ENCODE measurements around the gene KCTD15. TPM values are rescaled to one million over a fixed set of nuclear protein-coding genes. Genes with fewer than 3 reads are reported as not detected.

The KCTD15 gene, protein sequence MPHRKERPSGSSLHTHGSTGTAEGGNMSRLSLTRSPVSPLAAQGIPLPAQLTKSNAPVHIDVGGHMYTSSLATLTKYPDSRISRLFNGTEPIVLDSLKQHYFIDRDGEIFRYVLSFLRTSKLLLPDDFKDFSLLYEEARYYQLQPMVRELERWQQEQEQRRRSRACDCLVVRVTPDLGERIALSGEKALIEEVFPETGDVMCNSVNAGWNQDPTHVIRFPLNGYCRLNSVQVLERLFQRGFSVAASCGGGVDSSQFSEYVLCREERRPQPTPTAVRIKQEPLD
- total RNA-seq: 10 to 100 TPM; 15.2 to 39.0 (median 34.2) TPM

GRCh38 chr19:33796164-33796875 lies at the start of gene KCTD15:
TSS of gene KCTD15 (plus strand) at chr19:33796870. CDS start at chr19:33800455, 3,585 bp downstream.
- peak; percentile 5 to 73 (median 62) for ATAC-seq (replicated peaks in 6 of 8)
- Histone ChIP-seq H3K4me3 (peak within 1 kb of the TSS; percentile 50 to 78 (median 70)), H3K27ac (peak within 1 kb of the TSS; percentile 97 to 98), H3K4me1 (replicated peaks in 1 of 2) (peaks cover 17 to 21% of the 10 kb centered on the region in 2 donors)
- WGBS, 10 experiments: no CpG with 5 or more reads among the region's 92 CpGs
- in situ Hi-C loops (cut with MboI; ENCODE audit: low pct_unique_long_range_greater_than_20kb in 2 of 9, low sequenced_read_pairs in 9 of 9, unreplicated experiment in 9 of 9): loop anchor here in 6 of 9 experiments (25.0 kb wide), 3 partner anchors 191 to 291 kb away; no protein-coding TSS in a partner anchor

DNA sequence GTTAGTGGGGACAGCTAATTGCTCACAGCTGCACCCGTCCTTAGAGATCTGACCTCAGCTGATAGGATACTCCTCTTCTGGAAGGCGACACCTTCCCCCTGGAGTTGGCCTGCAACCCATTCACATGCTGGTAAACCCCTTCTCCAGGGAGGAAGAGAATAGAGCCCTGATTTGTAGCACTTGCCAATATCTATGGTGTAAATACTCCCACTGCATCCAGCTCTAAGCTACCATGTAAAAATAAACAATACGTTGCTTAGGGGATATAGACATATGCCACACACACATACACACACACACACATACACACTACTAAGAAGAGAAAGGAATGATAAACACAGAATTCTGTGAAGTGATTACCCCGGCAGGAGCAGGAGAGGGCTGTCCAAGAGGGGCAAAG lies 49.4 kb upstream of the KCTD15 start:
- in situ Hi-C loops (cut with MboI; ENCODE audit: low pct_unique_long_range_greater_than_20kb in 2 of 9, low sequenced_read_pairs in 9 of 9, unreplicated experiment in 9 of 9): no loop called here
- Histone ChIP-seq H3K27ac (no peak overlapping the region), H3K4me3 (no peak overlapping the region), H3K4me1 (replicated peaks in 1 of 2) (peaks cover 16 to 37% of the 10 kb centered on the region in 2 donors)
- peak in 2 of 8 experiments; percentile 23 to 24 for ATAC-seq (replicated peaks in 6 of 8)
- WGBS, 10 experiments: 67 to 86% methylated on average over 1 to 3 of the region's 4 CpGs; no CpG with 5 or more reads in 8 of the 10 experiments

DNA sequence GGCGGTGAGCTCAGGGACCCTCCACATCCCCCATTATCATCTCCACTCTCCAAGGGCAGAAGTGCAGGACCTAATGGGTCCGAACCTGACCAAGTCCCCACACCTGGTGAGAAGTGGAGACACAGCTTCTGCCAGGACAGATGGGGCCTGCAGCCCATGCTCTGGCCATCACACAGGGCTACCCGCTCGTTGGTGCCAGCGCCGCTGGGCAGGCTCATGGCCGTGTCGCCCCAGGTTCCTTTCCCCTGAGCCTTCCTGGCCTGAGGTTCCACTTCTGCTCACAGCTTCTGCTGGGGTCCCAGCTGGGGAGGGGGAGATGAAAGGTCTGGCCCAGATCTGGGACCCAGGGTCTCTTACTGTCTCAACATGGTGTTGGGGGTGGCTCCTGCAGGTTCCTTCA lies 48.4 kb upstream of the KCTD15 start:
- Histone ChIP-seq H3K4me1 (replicated peaks in 1 of 2) (peaks cover 19 to 42% of the 10 kb centered on the region in 2 donors), H3K4me3 (no peak overlapping the region), H3K27ac (no peak overlapping the region)
- ATAC-seq (replicated peaks in 6 of 8): no peak
- in situ Hi-C loops (cut with MboI; ENCODE audit: low pct_unique_long_range_greater_than_20kb in 2 of 9, low sequenced_read_pairs in 9 of 9, unreplicated experiment in 9 of 9): no loop called here
- 0 to 84% methylated on average over 1 to 5 of the region's 8 CpGs; no CpG with 5 or more reads in 8 of the 10 experiments for WGBS, 10 experiments

DNA sequence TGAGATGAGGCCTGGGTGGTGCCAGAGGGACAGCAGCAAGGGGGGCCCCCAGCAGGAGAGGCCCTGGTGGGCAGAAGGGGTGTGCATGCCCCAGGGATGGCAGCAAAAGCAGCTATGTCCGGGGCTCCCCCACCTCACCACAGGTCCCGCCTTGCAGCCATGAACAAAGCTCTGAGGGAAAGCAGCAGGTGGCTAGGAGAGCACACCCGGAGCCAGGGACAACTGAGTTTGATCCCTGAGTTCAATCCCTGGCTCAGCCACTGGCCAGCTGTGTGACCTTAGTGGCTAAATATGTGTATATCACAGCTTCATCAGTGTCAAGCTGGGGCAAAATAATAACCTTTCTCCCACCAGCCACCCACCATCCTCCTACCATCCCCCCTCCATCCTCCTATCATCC lies 47.7 kb upstream of the KCTD15 start:
- 17% methylated on average over 2 of the region's 3 CpGs; no CpG with 5 or more reads in 9 of the 10 experiments for WGBS, 10 experiments
- in situ Hi-C loops (cut with MboI; ENCODE audit: low pct_unique_long_range_greater_than_20kb in 2 of 9, low sequenced_read_pairs in 9 of 9, unreplicated experiment in 9 of 9): no loop called here
- peaks cover 19 to 42% of the 10 kb centered on the region in 2 donors for H3K4me1 ChIP-seq (replicated peaks in 1 of 2)
- no peak overlapping the region for H3K27ac ChIP-seq
- H3K4me3 ChIP-seq: no peak overlapping the region
- ATAC-seq (replicated peaks in 6 of 8): no peak

DNA sequence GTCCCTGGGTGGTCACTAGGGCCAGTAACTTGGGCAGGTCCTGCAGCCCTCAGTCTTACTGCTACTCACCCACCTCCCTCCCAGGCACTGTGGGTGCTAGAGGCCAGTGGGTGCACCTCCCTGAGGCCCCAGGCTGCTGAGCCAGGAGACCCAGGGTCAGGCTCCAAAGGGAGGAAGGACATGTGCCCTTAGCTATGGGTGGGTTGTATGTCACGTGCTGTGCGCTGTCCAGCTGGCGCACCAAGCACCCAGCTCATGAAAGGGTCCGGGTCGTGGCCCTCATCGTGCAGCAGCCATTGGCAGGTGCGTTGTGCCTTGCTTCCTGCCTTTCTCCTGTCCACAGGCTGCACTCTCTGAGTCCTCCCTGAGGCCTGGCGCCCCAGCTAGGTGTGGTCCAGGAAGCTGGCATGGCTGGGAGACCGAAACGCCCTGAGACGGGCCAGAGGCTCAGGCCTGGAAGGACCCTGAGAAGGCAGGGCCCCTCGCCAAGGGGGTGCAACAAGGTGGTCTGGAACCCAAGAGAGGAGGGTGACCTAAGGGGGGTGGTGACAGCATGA lies 47.0 kb upstream of the KCTD15 start:
- 85 to 90% methylated on average over 2 to 9 of the region's 12 CpGs; no CpG with 5 or more reads in 8 of the 10 experiments for WGBS, 10 experiments
- Histone ChIP-seq H3K4me1 (replicated peaks in 1 of 2) (peaks cover 23 to 49% of the 10 kb centered on the region in 2 donors), H3K4me3 (no peak overlapping the region), H3K27ac (no peak overlapping the region)
- no peak for ATAC-seq (replicated peaks in 6 of 8)
- in situ Hi-C loops (cut with MboI; ENCODE audit: low pct_unique_long_range_greater_than_20kb in 2 of 9, low sequenced_read_pairs in 9 of 9, unreplicated experiment in 9 of 9): loop anchor here in 4 of 9 experiments (25.0 kb wide), 2 partner anchors 312 to 512 kb away; partner anchors contain the start of gene SLC7A10 (in 1 of the 4)

DNA sequence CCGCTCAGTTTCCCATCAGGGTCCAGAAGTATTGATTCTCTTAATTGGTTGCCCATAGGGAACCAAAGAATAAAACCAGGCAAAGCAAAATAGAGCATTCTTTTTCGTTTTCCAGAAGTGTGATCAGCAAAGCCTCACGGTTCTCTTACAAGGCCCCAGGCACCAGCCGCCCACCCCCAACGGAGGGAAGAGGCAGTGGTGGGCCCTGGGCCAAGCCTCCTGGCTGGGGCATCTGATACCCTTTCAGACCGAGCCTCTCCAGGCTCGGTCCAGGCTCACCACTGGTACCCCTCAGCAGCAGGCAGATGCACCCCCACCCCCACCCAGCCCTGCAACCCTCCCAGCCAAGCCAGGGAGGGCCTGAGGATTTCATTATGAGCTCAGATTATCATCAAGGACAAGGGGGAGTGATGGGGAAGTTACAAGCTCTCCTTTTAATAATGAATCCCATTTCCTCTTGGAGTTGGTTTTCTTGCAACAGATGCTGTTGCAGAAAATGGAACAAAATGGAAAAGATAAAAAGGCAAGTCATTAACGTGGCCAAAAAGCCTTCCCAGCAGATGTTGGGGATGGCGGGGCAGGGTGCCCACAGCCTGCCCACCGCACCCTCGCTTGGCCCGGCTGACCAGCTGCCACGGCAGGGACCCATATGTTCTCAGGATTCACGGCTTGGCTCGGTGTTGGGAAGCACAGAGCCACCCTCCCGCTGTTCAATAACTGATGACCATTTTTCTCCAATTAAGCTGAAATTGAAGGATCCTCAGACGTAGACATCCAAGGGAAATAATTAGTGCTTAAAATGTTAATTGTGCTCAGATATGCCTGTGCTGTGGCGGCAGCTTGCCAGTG lies 45.9 kb upstream of the KCTD15 start:
- ATAC-seq (replicated peaks in 6 of 8): no peak
- no peak overlapping the region for H3K4me3 ChIP-seq
- 0 to 87% (median 65%) methylated on average over 1 to 10 of the region's 18 CpGs; no CpG with 5 or more reads in 3 of the 10 experiments for WGBS, 10 experiments
- in situ Hi-C loops (cut with MboI; ENCODE audit: low pct_unique_long_range_greater_than_20kb in 2 of 9, low sequenced_read_pairs in 9 of 9, unreplicated experiment in 9 of 9): loop anchor here in 4 of 9 experiments (25.0 kb wide), 2 partner anchors 314 to 514 kb away; partner anchors contain the start of gene SLC7A10 (in 1 of the 4)
- no peak overlapping the region for H3K27ac ChIP-seq
- H3K4me1 ChIP-seq (replicated peaks in 1 of 2): peaks cover 35 to 58% of the 10 kb centered on the region in 2 donors

- Histone ChIP-seq H3K4me1 (replicated peaks in 1 of 2) (peaks cover 40 to 61% of the 10 kb centered on the region in 2 donors), H3K4me3 (no peak overlapping the region), H3K27ac (no peak overlapping the region)
- 78 to 90% (median 84%) methylated on average over 2 to 3 of the region's 5 CpGs; no CpG with 5 or more reads in 7 of the 10 experiments for WGBS, 10 experiments
- ATAC-seq (replicated peaks in 6 of 8): no peak
- in situ Hi-C loops (cut with MboI; ENCODE audit: low pct_unique_long_range_greater_than_20kb in 2 of 9, low sequenced_read_pairs in 9 of 9, unreplicated experiment in 9 of 9): loop anchor here in 4 of 9 experiments (25.0 kb wide), 2 partner anchors 314 to 514 kb away; partner anchors contain the start of gene SLC7A10 (in 1 of the 4)
Observed at GRCh38 chr19:33751436-33751770, 45.3 kb upstream of the KCTD15 start.

GRCh38 chr19:33752018-33752800 lies 44.5 kb upstream of the KCTD15 start:
- no peak overlapping the region for H3K4me3 ChIP-seq
- ATAC-seq (replicated peaks in 6 of 8): no peak
- no peak overlapping the region for H3K27ac ChIP-seq
- H3K4me1 ChIP-seq (replicated peaks in 1 of 2): peaks cover 40 to 54% of the 10 kb centered on the region in 2 donors
- 47 to 80% (median 67%) methylated on average over 1 to 14 of the region's 27 CpGs; no CpG with 5 or more reads in 2 of the 10 experiments for WGBS, 10 experiments
- in situ Hi-C loops (cut with MboI; ENCODE audit: low pct_unique_long_range_greater_than_20kb in 2 of 9, low sequenced_read_pairs in 9 of 9, unreplicated experiment in 9 of 9): loop anchor here in 4 of 9 experiments (25.0 kb wide), 2 partner anchors 315 to 515 kb away; partner anchors contain the start of gene SLC7A10 (in 1 of the 4)

GRCh38 chr19:33752945-33753344 lies 43.7 kb upstream of the KCTD15 start:
- no peak for ATAC-seq (replicated peaks in 6 of 8)
- peaks cover 42 to 52% of the 10 kb centered on the region in 2 donors for H3K4me1 ChIP-seq (replicated peaks in 1 of 2)
- in situ Hi-C loops (cut with MboI; ENCODE audit: low pct_unique_long_range_greater_than_20kb in 2 of 9, low sequenced_read_pairs in 9 of 9, unreplicated experiment in 9 of 9): loop anchor here in 4 of 9 experiments (25.0 kb wide), 2 partner anchors 316 to 516 kb away; partner anchors contain the start of gene SLC7A10 (in 1 of the 4)
- WGBS, 10 experiments: 58 to 100% (median 73%) methylated on average over 1 to 4 of the region's 6 CpGs; no CpG with 5 or more reads in 4 of the 10 experiments
- H3K4me3 ChIP-seq: no peak overlapping the region
- no peak overlapping the region for H3K27ac ChIP-seq

DNA sequence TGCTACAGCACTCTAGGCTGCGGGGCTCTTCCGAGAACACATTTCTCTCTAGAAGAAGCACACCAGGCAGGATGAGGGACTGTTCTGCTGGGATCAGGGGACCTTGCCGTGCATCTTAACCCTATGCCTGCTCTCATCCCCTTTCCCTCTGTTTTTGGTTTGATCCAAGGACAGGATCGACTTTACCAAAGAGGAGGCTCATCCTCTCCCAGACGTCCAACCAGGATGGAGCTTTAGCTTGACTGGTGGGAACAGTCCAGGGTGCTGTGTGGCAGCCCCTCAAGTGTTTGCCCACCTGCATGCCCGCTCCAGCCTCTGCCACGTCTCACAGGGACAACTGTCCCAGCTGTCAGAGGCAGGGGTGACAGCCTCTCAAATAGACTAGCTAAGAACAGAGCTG lies 42.3 kb upstream of the KCTD15 start:
- in situ Hi-C loops (cut with MboI; ENCODE audit: low pct_unique_long_range_greater_than_20kb in 2 of 9, low sequenced_read_pairs in 9 of 9, unreplicated experiment in 9 of 9): loop anchor here in 4 of 9 experiments (25.0 kb wide), 2 partner anchors 317 to 517 kb away; partner anchors contain the start of gene SLC7A10 (in 1 of the 4)
- no peak for ATAC-seq (replicated peaks in 6 of 8)
- Histone ChIP-seq H3K4me1 (replicated peaks in 1 of 2) (peaks cover 56 to 63% of the 10 kb centered on the region in 2 donors), H3K27ac (no peak overlapping the region), H3K4me3 (no peak overlapping the region)
- 0 to 90% (median 60%) methylated on average over 1 to 2 of the region's 7 CpGs; no CpG with 5 or more reads in 6 of the 10 experiments for WGBS, 10 experiments

Data from motor neuron (in vitro differentiated cells).